Measurements from ENCODE around the gene ADAP1. TPM values are rescaled to one million over a fixed set of nuclear protein-coding genes. Genes with fewer than 3 reads are reported as not detected.

ADAP1 gene
- total RNA-seq, 2 experiments from 2014 or later: 34.6 to 40.9 TPM

DNA sequence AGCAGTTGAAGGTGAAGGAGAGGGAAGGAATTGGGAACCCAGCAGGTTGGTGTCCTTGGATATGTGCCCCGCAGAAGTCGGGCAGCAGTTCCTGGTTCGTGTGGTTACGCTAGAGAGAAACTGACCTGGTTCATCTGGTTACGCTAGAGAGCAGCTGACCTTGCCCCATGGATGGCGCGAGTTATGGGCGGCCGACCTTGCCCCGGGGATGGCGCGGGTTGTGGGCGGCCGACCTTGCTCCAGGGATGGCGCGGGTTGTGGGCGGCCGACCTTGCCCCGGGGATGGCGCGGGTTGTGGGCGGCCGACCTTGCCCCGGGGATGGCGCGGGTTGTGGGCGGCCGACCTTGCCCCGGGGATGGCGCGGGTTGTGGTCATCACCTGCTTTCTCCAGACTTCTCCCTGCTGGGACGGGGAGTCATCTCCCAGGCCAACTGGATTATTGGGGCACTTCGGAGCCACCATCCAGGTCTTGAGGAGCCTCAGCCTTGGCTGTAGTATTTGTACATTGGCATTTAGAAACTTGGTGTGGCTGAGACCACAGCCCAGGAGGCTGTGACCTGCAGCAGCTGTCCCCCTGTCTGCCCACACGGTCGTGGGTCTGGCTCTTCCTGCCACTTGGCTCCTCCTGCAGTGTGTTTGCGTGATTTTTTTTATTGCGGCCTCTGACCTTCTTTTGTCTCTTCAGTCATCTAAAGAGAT is 72.0 kb downstream of the ADAP1 start:
- Mint-ChIP-seq H3K4me1 (ENCODE audit: low read depth) (peaks cover 40% of the 10 kb centered on the region), H3K4me3 (no peak overlapping the region), H3K9me3 (no peaks in the 10 kb centered on the region), H3K36me3 (ENCODE audit: low read depth) (peaks cover 8% of the 10 kb centered on the region), H3K27ac (no peak overlapping the region), H3K27me3 (no peaks in the 10 kb centered on the region)
- DNase-seq (no peak), ATAC-seq (no peak)
- TF ChIP-seq, protein P1, sequence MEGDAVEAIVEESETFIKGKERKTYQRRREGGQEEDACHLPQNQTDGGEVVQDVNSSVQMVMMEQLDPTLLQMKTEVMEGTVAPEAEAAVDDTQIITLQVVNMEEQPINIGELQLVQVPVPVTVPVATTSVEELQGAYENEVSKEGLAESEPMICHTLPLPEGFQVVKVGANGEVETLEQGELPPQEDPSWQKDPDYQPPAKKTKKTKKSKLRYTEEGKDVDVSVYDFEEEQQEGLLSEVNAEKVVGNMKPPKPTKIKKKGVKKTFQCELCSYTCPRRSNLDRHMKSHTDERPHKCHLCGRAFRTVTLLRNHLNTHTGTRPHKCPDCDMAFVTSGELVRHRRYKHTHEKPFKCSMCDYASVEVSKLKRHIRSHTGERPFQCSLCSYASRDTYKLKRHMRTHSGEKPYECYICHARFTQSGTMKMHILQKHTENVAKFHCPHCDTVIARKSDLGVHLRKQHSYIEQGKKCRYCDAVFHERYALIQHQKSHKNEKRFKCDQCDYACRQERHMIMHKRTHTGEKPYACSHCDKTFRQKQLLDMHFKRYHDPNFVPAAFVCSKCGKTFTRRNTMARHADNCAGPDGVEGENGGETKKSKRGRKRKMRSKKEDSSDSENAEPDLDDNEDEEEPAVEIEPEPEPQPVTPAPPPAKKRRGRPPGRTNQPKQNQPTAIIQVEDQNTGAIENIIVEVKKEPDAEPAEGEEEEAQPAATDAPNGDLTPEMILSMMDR (IDR thresholded peaks at IDR 0.05): no peak
- ChIA-PET CTCF (interaction anchor here (1.4 kb wide), 1 partner anchor 26 kb away, joined by 3 read pairs; no protein-coding TSS in a partner anchor), POLR2A (no interaction called here)
- intact Hi-C loops (cut with micrococcal nuclease): no loop called here

DNA sequence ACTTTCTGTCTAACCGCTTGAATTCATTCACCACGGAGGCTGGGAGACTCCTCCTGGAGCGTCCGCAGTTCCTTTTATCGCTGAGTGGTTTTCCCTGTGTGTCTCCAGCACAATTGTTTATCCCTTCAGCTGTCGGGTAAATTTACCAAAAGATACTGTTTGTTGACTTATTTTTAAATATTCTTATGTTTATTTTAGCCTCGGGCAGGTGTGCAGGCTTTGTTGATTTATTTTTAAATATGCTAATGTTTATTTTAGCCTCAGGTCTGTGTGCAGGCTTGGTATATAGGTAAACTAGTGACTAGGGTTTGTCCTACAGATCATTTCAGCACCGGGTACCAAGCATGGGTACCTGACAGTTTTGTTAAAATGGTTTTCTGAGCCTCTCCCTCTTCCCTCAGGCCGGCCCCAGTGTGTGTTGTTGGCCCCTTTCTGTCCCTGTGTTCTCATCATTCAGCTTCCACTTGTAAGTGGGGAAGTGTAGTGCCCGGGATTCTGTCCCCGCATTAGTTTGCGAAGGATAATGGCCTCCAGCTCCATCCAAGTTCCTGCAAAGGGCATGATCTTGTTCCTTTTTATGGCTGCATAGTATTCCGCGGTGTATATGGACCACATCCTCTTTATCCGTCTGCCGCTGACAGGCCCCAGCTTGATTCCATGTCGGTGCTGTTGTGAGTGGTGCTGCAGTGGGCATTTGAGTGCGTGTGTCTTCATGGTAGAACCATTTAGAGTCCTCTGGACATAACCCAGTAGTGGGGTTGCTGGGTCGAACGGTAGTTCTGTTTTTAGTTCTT is 72.8 kb downstream of the ADAP1 start:
- no peaks in the 10 kb centered on the region for H3K9me3 Mint-ChIP-seq
- no peak for ATAC-seq
- H3K36me3 Mint-ChIP-seq (ENCODE audit: low read depth): peaks cover 8% of the 10 kb centered on the region
- H3K4me3 Mint-ChIP-seq: no peak overlapping the region
- peaks cover 40% of the 10 kb centered on the region for H3K4me1 Mint-ChIP-seq (ENCODE audit: low read depth)
- H3K27ac Mint-ChIP-seq: no peak overlapping the region
- H3K27me3 Mint-ChIP-seq: no peaks in the 10 kb centered on the region
- ChIA-PET CTCF (interaction anchor here (1.0 to 1.3 kb wide), 2 partner anchors 8 to 184 kb away, joined by 3 to 4 read pairs; no protein-coding TSS in a partner anchor), POLR2A (no interaction called here)
- intact Hi-C loops (cut with micrococcal nuclease): no loop called here
- DNase-seq: no peak
- TF ChIP-seq, protein P1 (IDR thresholded peaks at IDR 0.05): no peak

DNA sequence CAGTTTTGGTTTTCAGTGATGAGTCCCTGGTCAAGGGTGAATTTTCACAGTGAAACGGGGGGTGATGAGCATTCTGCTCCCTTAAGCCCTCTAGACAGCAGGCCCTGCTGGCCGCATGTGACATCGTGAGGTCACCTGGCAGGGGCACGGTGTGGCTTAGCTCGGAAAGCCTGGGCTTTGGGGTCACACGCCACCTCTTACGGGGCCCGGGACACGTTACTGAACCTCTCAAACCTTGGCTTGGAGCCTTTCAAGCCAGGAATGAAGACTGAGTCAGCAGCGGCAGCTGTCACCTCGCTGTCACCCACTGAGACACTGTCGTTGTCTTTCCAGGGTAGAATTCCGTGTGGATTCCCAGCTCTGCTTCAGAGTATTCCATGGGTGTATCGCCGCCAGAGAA is 74.0 kb downstream of the ADAP1 start:
- ATAC-seq (no peak), DNase-seq (no peak)
- H3K27ac Mint-ChIP-seq: no peak overlapping the region
- peaks cover 8% of the 10 kb centered on the region for H3K36me3 Mint-ChIP-seq (ENCODE audit: low read depth)
- POLR2A ChIA-PET: interaction anchor here (1.5 kb wide), 1 partner anchor 14 kb away, joined by 5 read pairs; no protein-coding TSS in a partner anchor
- CTCF ChIA-PET: interaction anchor here (0.8 to 1.3 kb wide), 2 partner anchors 11 to 186 kb away, joined by 3 to 4 read pairs; no protein-coding TSS in a partner anchor
- H3K4me1 Mint-ChIP-seq (ENCODE audit: low read depth): peaks cover 38% of the 10 kb centered on the region
- intact Hi-C loops (cut with micrococcal nuclease): no loop called here
- no peak overlapping the region for H3K4me3 Mint-ChIP-seq
- no peaks in the 10 kb centered on the region for H3K9me3 Mint-ChIP-seq
- TF ChIP-seq, protein P1 (IDR thresholded peaks at IDR 0.05): no peak
- H3K27me3 Mint-ChIP-seq: no peaks in the 10 kb centered on the region

DNA sequence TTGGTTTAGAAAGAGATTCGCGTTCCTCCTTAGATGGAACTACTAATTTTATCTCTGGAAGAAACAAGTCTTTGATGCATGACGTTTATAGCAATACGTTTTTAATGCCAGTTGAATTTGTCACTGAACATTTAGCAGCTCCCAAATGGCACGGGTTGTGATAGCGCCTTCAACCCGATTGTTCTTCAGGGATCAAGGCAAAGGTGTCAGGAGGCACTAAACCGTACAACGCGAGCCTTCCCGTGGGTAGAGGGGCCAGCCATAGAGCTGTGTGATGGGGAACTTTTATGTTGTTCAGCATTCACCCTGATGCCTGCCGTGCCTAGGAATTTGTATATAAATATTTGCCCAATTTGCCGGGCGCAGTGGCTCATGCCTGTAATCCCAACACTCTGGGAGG is 74.8 kb downstream of the ADAP1 start:
- DNase-seq: no peak
- TF ChIP-seq, protein P1 (IDR thresholded peaks at IDR 0.05): no peak
- ChIA-PET POLR2A (interaction anchor here (1.5 kb wide), 1 partner anchor 14 kb away, joined by 5 read pairs; no protein-coding TSS in a partner anchor), CTCF (interaction anchor here (0.8 kb wide), 1 partner anchor 11 kb away, joined by 4 read pairs; no protein-coding TSS in a partner anchor)
- intact Hi-C loops (cut with micrococcal nuclease): no loop called here
- Mint-ChIP-seq H3K36me3 (ENCODE audit: low read depth) (peaks cover 8% of the 10 kb centered on the region), H3K4me3 (no peak overlapping the region), H3K27ac (no peak overlapping the region), H3K4me1 (ENCODE audit: low read depth) (peaks cover 37% of the 10 kb centered on the region), H3K9me3 (no peaks in the 10 kb centered on the region), H3K27me3 (no peaks in the 10 kb centered on the region)
- no peak for ATAC-seq

Measured in activated CD8-positive, alpha-beta T cell treated with anti-CD3 and anti-CD28 coated beads for 36 hours (primary cell).